ENCODE data around the gene TENM3.

TENM3 gene

GRCh38 chr4:182766857-182767250 is 523.7 kb downstream of the TENM3 start:
- no peak for TF ChIP-seq CTCF (conservative IDR thresholded peaks at IDR 0.05; ENCODE audit: low read depth)
- DNase-seq (ENCODE audit: low spot score), result no peak
- CTCF ChIA-PET, result interaction anchor here (0.7 kb wide), 1 partner anchor 112 kb away, joined by 3 read pairs; no protein-coding TSS in a partner anchor
- H3K27ac ChIP-seq, result no peak overlapping the region
- POLR2A ChIA-PET (ENCODE audit: low non-redundant PET), result no interaction called here

GRCh38 chr4:182768838-182769237 is 525.6 kb downstream of the TENM3 start:
- ChIA-PET POLR2A (ENCODE audit: low non-redundant PET) (no interaction called here), CTCF (no interaction called here)
- H3K27ac ChIP-seq, result no peak overlapping the region
- no peak for DNase-seq (ENCODE audit: low spot score)
- TF ChIP-seq CTCF (conservative IDR thresholded peaks at IDR 0.05; ENCODE audit: low read depth), result no peak

- TF ChIP-seq CTCF (conservative IDR thresholded peaks at IDR 0.05; ENCODE audit: low read depth), result no peak
- POLR2A ChIA-PET (ENCODE audit: low non-redundant PET), result no interaction called here
- H3K27ac ChIP-seq, result no peak overlapping the region
- DNase-seq (ENCODE audit: low spot score), result no peak
- CTCF ChIA-PET, result no interaction called here
Observed at GRCh38 chr4:182770259-182770995, 527.2 kb downstream of the TENM3 start.

GRCh38 chr4:182770996-182771514 is 527.9 kb downstream of the TENM3 start:
- ChIA-PET POLR2A (ENCODE audit: low non-redundant PET) (no interaction called here), CTCF (no interaction called here)
- DNase-seq (ENCODE audit: low spot score), result no peak
- no peak for TF ChIP-seq CTCF (conservative IDR thresholded peaks at IDR 0.05; ENCODE audit: low read depth)
- H3K27ac ChIP-seq, result no peak overlapping the region

GRCh38 chr4:182775075-182775474 is 531.9 kb downstream of the TENM3 start:
- ChIA-PET POLR2A (ENCODE audit: low non-redundant PET) (no interaction called here), CTCF (no interaction called here)
- H3K27ac ChIP-seq, result no peak overlapping the region
- TF ChIP-seq CTCF (conservative IDR thresholded peaks at IDR 0.05; ENCODE audit: low read depth), result no peak
- no peak for DNase-seq (ENCODE audit: low spot score)

GRCh38 chr4:182776376-182777105 is 533.3 kb downstream of the TENM3 start:
- no peak for DNase-seq (ENCODE audit: low spot score)
- POLR2A ChIA-PET (ENCODE audit: low non-redundant PET), result no interaction called here
- CTCF ChIA-PET, result no interaction called here
- H3K27ac ChIP-seq, result no peak overlapping the region
- no peak for TF ChIP-seq CTCF (conservative IDR thresholded peaks at IDR 0.05; ENCODE audit: low read depth)

Measured in RWPE1 (cell line).